ENCODE results near the gene KCNA3. TPM values are rescaled to one million over a fixed set of nuclear protein-coding genes. Genes with fewer than 3 reads are reported as not detected.
A peak's percentile ranks its signal among the peaks of the same experiment; 100 is the strongest.

The KCNA3 gene
- total and polyA plus RNA-seq, 2 of the 8 experiments (the other 6 are each of a cell fraction or from before 2014, with no cell fraction given) = 0.95 to 1.1 TPM

DNA sequence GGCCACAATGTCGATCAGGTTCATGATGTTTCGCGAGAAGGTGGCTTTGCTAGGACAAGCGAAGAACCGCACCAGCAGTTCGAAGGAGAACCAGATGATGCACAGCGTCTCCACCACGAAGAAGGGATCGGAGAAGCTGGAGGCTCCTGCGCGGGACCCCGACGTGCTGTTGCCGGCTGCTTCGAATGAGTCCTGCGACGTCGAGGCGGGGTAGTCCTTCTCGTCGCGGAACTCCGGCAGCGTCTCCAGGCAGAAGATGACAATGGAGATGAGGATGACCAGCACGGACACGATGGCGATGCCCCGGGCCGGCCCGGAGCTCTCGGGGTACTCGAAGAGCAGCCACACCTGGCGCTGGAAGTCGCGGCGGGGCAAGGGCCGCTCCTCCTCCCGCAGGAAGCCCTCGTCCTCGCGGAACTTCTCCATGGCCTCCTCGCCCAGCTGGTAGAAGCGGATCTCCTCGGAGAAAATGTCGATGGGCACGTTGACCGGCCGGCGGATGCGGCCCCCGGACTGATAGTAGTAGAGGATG, 869 bp downstream of the KCNA3 start:
- Histone ChIP-seq H2BK120ac (replicated peaks; ENCODE audit: low read depth, low read length) (no peak overlapping the region), H4K20me1 (replicated peaks in 1 of 2; ENCODE audit: control insufficient read depth in 1 of 2, insufficient read depth in 2 of 2, low read length in 2 of 2) (peaks cover 4 to 8% of the 10 kb centered on the region in 2 experiments), H2BK5ac (ENCODE audit: low read depth, low read length) (no peak overlapping the region), H3K4me2 (ENCODE audit: insufficient read depth in 1 of 2, low read depth in 2 of 2, low read length in 2 of 2) (peak overlapping the region; percentile 65 to 82), H2BK20ac (ENCODE audit: low read length) (no peak overlapping the region), H4K8ac (ENCODE audit: extremely low read depth, insufficient read depth, low read length) (0 out of 2 replicates have a peak overlapping the region, but pooled peaks have one; percentile 5), H4K5ac (ENCODE audit: insufficient read length, low read depth, low read length) (no peak overlapping the region), H3K9ac (replicated peaks in 1 of 4; ENCODE audit: extremely low read depth in 1 of 4, low read depth in 3 of 4, low read length in 3 of 4) (no peak overlapping the region), H3K56ac (replicated peaks; ENCODE audit: insufficient read length, low read depth, low read length) (no peak overlapping the region), H2AFZ (ENCODE audit: low read length) (peak overlapping the region; percentile 19; the same call in 1 of the 2 replicates), H2BK12ac (ENCODE audit: low read depth, low read length) (no peak overlapping the region), H3K23ac (ENCODE audit: insufficient read length) (no peak overlapping the region), H3K9me3 (ENCODE audit: insufficient read depth in 2 of 2, low read depth in 1 of 2, low read length in 1 of 2) (peaks cover 0 to 8% of the 10 kb centered on the region in 2 experiments; a peak in 1 of 4 replicates), H3K27me3 (replicated peaks in 1 of 4; ENCODE audit: control insufficient read depth in 3 of 4, extremely low read depth in 1 of 4, insufficient read depth in 3 of 4, low read length in 3 of 4) (peaks cover 27 to 59% (median 49%) of the 10 kb centered on the region in 4 experiments), H3K23me2 (ENCODE audit: low read depth, low read length) (peaks cover 7% of the 10 kb centered on the region; the same call in 1 of the 2 replicates), H4K91ac (replicated peaks; ENCODE audit: insufficient read length, low read length) (no peak overlapping the region), H2AK5ac (ENCODE audit: low read depth, low read length) (0 out of 2 replicates have a peak overlapping the region, but pooled peaks have one; percentile 24), H3K4me1 (replicated peaks in 1 of 4; ENCODE audit: control insufficient read depth in 3 of 4, insufficient read depth in 4 of 4, low read length in 3 of 4) (peaks cover 0 to 8% (median 2%) of the 10 kb centered on the region in 4 experiments; a peak in 4 of 7 replicates), H3K18ac (ENCODE audit: extremely low read depth, low read length) (no peak overlapping the region; the same call in 1 of the 2 replicates), H3K4ac (replicated peaks; ENCODE audit: insufficient read length, low read depth, low read length) (no peak overlapping the region), H3K36me3 (ENCODE audit: control insufficient read depth in 2 of 4, insufficient read depth in 4 of 4, low read length in 3 of 4) (no peaks in the 10 kb centered on the region), H3K79me1 (ENCODE audit: low read depth, low read length) (no peaks in the 10 kb centered on the region), H3K14ac (ENCODE audit: insufficient read length) (no peak overlapping the region), H3K79me2 (ENCODE audit: control insufficient read depth in 1 of 2, insufficient read depth in 2 of 2, low read length in 2 of 2) (no peaks in the 10 kb centered on the region), H3K27ac (ENCODE audit: low read depth, low read length) (no peak overlapping the region), H3K4me3 (ENCODE audit: extremely low read depth in 1 of 4, insufficient read depth in 2 of 4, low read depth in 3 of 4, low read length in 4 of 4) (peak overlapping the region; percentile 45 to 71 (median 48)), H2BK15ac (ENCODE audit: low read length) (no peak overlapping the region)
- ChIA-PET POLR2A (ENCODE audit: partially characterized antibody) (no interaction called here), CTCF (ENCODE audit: partially characterized antibody) (interaction anchor here (0.6 to 2.4 kb wide), 9 partner anchors 8 to 149 kb away, joined by 3 to 18 read pairs (median 4); no protein-coding TSS in a partner anchor)
- FAIRE-seq (no peak), DNase-seq (ENCODE audit: low read depth in 1 of 2, low spot score in 2 of 2) (no peak)
- WGBS, 2 experiments (ENCODE audit: extremely low coverage in 1 of 2, insufficient coverage in 1 of 2, insufficient read length in 1 of 2, insufficient replicate concordance in 2 of 2, low coverage in 1 of 2, low lambda C conversion rate in 2 of 2, missing lambda C conversion rate in 1 of 2) = 53% methylated on average over 38 of the region's 51 CpGs; no CpG with 5 or more reads in 1 of the 2 experiments
- TF ChIP-seq RNF2 (IDR thresholded peaks at IDR 0.05; ENCODE audit: borderline replicate concordance, low read depth, low read length, missing control alignments, poor library complexity, severe bottlenecking) = peak; percentile 42
- peak; percentile 75 for TF ChIP-seq EZH2 (IDR thresholded peaks at IDR 0.05; ENCODE audit: low read depth, low read length, severe bottlenecking)
- no peak for TF ChIP-seq POU5F1 (IDR thresholded peaks at IDR 0.05; ENCODE audit: low read depth, low read length)
- TF ChIP-seq BRCA1 (IDR thresholded peaks at IDR 0.05; ENCODE audit: low read depth, low read length) = no peak
- TF ChIP-seq SUZ12 (IDR thresholded peaks at IDR 0.05; ENCODE audit: low read length) = peak; percentile 84
- peak; percentile 89 for TF ChIP-seq KDM4A (IDR thresholded peaks at IDR 0.05; ENCODE audit: low read depth, low read length, severe bottlenecking)
- TF ChIP-seq TCF12 (IDR thresholded peaks at IDR 0.05; ENCODE audit: low read depth, low read length) = no peak
